ENCODE data around the gene AIFM2.
A peak's percentile ranks its signal among the peaks of the same experiment; 100 is the strongest.
"Not testable (repeated sequence)": the region's sequence is repeated elsewhere in the genome, so short reads cannot be mapped to it uniquely, and the experiment has no call there.

AIFM2 gene

DNA sequence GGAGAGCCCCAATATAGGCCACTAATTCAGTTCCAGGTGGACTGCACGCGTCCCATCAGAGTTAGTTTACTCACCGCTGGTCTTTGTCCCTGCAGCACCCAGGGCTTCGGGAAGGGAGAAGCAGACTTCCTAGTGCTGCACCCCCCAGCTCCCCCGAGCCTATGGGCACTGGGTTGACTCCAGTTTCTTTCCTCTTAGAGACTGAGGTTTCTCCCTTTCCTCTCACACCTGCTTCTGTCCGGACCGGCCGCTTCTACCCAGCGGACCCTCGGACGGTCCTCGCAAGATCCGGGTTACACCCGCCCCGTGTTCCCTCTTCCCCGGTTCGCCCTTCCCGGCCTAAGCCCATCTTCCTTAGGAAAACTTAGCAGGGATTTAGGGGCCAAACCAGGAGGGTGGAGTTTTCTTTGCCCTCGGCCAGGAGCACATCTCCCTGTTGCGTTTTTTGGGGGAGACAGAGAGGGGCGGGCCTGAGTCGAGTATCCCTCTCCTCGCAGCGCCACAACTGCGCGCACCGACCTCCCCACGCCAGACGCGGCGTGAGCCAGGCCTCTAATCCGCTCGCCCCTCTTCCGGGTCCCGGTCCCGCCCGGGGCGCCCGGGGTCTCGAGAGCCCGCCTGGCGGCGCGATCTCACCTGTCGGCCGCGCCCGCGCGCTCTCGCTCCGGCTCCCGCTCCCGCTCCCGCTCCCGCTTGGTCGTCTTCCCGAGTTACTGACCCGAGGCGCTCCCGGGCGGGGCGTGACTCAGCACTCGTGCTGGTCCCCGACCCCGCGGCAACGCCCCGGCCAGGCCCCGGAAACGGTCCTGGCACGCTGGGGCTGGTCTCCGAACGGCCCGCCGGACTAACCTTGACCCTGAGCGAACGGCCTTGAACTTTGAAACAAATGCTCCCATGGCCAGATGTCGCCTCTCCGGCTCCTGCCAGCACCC lies at the start of gene AIFM2:
AIFM2 (minus strand) TSS at position 728 of the 932 bp plus-strand sequence. CDS start 8,741 bp downstream, outside the sequence.
- H3K4me1 Mint-ChIP-seq (ENCODE audit: low read depth) = peaks cover 10% of the 10 kb centered on the region
- H3K27me3 Mint-ChIP-seq (ENCODE audit: low read depth) = no peaks in the 10 kb centered on the region
- H3K9me3 Mint-ChIP-seq = no peaks in the 10 kb centered on the region
- peak within 1 kb of the TSS; percentile 59 for H3K27ac Mint-ChIP-seq
- H3K4me3 Mint-ChIP-seq = peak within 1 kb of the TSS; percentile 78
- peaks cover 2% of the 10 kb centered on the region for H3K36me3 Mint-ChIP-seq (ENCODE audit: low read depth)

DNA sequence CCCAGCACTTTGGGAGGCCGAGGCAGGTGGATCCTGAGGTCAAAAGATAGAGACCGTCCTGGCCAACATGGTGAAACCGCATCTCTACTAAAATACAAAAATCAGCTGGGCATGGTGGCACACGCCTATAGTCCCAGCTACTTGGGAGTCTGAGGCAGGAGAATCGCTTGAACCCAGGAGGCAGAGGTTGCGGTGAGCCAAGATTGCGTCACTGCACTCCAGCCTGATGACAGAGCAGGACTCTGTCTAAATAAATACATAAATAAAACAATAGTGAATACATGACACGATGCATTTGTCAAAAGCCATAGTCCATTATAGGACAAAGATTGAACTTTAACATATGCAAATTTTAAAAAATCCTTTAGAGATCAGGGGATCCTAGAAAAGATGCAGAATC lies 46.6 kb upstream of the AIFM2 start:
- H3K4me1 Mint-ChIP-seq (ENCODE audit: low read depth); H3K9me3 Mint-ChIP-seq; H3K4me3 Mint-ChIP-seq; H3K27ac Mint-ChIP-seq; H3K36me3 Mint-ChIP-seq (ENCODE audit: low read depth): not testable (repeated sequence)
- peaks cover 29% of the 10 kb centered on the region for H3K27me3 Mint-ChIP-seq (ENCODE audit: low read depth)

DNA sequence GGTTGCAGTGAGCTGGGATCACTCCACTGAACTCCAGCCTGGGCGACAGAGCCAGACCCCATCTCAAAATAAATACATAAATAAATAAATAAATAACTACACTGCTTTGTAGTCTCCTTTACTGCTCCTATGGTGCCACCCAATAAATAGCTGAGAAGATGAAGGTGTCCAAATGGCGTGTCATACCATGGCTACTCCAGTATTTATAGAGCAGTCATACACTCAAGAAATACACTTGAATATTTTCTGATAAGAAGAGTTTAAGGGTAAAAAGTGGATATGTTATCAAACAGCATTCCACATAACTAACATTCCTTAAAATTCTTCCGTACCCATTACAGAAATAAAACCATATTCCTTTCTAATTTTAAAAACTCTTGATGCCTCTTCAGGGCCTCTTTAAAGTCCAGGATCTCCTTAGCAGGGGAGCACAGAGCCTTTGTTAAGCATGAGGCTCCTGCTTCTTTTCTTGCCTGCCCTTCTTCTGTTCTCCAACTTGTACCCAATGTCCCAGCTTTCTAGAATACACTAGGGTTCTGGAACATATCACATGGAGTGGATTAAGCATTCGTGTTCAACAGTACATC lies 45.6 kb upstream of the AIFM2 start:
- no peak overlapping the region for H3K4me3 Mint-ChIP-seq
- peaks cover 10% of the 10 kb centered on the region for H3K4me1 Mint-ChIP-seq (ENCODE audit: low read depth)
- no peak overlapping the region for H3K27ac Mint-ChIP-seq
- H3K36me3 Mint-ChIP-seq (ENCODE audit: low read depth) = no peaks in the 10 kb centered on the region
- peaks cover 6% of the 10 kb centered on the region for H3K9me3 Mint-ChIP-seq
- peaks cover 22% of the 10 kb centered on the region for H3K27me3 Mint-ChIP-seq (ENCODE audit: low read depth)

DNA sequence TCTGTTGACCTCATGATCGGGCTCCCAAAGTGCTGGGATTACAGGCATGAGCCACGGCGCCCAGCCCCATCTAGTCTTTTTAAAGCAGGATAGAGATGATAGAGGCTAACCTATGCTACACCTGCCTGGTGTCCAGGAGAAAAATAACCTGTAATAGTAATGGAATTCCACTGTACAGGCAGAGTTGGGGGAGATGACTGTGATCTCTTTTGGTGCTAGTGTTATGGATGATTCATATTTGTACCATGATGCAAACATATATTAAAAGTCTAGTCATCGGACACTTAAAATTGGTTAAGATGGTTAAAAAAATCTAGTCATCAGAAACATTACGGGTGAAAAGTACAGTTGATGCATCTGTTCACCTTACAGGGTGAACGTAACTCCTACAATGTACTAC lies 43.8 kb upstream of the AIFM2 start:
- Mint-ChIP-seq H3K4me1 (ENCODE audit: low read depth) (peaks cover 11% of the 10 kb centered on the region), H3K36me3 (ENCODE audit: low read depth) (no peaks in the 10 kb centered on the region), H3K27me3 (ENCODE audit: low read depth) (peaks cover 15% of the 10 kb centered on the region), H3K4me3 (no peak overlapping the region), H3K27ac (no peak overlapping the region), H3K9me3 (peaks cover 6% of the 10 kb centered on the region)

DNA sequence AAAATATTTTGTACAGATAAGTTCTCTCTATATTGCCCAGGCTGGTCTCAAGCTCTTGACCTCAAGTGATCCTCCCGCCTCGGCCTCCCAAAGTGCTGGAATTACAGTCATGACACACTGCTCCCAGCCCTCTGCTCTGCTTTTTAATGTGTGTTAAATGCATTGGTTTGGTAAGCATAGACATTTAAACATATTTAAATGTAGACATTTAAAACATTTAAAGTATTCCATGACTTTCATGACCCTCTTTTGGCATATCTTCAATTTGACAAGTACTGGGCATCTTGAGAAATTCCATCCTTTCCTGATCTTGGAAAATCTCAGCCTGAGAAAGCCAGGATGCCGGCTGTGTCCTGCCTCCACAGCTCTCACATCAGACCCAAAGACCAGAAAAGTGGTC lies 42.9 kb upstream of the AIFM2 start:
- peaks cover 15% of the 10 kb centered on the region for H3K4me1 Mint-ChIP-seq (ENCODE audit: low read depth)
- H3K27me3 Mint-ChIP-seq (ENCODE audit: low read depth) = peaks cover 9% of the 10 kb centered on the region
- H3K36me3 Mint-ChIP-seq (ENCODE audit: low read depth) = no peaks in the 10 kb centered on the region
- no peak overlapping the region for H3K4me3 Mint-ChIP-seq
- H3K27ac Mint-ChIP-seq = no peak overlapping the region
- H3K9me3 Mint-ChIP-seq = peaks cover 6% of the 10 kb centered on the region

GRCh38 chr10:70174058-70174741 lies 41.6 kb upstream of the AIFM2 start:
- H3K27ac Mint-ChIP-seq = peak overlapping the region; percentile 88
- H3K4me3 Mint-ChIP-seq = peak overlapping the region; percentile 18
- peaks cover 2% of the 10 kb centered on the region for H3K36me3 Mint-ChIP-seq (ENCODE audit: low read depth)
- peaks cover 19% of the 10 kb centered on the region for H3K4me1 Mint-ChIP-seq (ENCODE audit: low read depth)
- H3K27me3 Mint-ChIP-seq (ENCODE audit: low read depth) = no peaks in the 10 kb centered on the region
- H3K9me3 Mint-ChIP-seq = no peaks in the 10 kb centered on the region

GRCh38 chr10:70169649-70170364 lies 37.2 kb upstream of the AIFM2 start:
- Mint-ChIP-seq H3K9me3 (no peaks in the 10 kb centered on the region), H3K27me3 (ENCODE audit: low read depth) (no peaks in the 10 kb centered on the region), H3K4me1 (ENCODE audit: low read depth) (peaks cover 39% of the 10 kb centered on the region), H3K4me3 (peak overlapping the region; percentile 94), H3K27ac (peak overlapping the region; percentile 95), H3K36me3 (ENCODE audit: low read depth) (peaks cover 23% of the 10 kb centered on the region)

DNA sequence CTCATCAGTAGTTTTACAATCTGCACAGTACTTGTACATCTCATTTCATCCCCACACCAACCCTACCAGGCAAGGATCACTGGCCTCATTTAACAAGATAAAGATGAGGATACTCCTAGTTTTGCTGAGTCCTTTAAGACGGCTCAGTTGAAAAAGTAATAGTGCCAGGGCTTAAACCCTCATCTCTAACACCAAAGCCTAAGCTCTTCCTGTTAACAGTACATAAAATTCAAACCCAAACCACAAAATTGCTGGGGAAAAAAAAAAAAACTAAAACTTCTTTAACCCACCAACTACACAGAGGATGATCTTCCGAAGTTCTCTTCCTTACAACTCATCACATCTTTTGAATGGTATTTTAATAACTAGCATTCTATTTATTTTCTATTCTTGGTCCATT lies 36.4 kb upstream of the AIFM2 start:
- no peaks in the 10 kb centered on the region for H3K27me3 Mint-ChIP-seq (ENCODE audit: low read depth)
- H3K36me3 Mint-ChIP-seq (ENCODE audit: low read depth) = peaks cover 26% of the 10 kb centered on the region
- H3K27ac Mint-ChIP-seq = peak overlapping the region; percentile 95
- H3K9me3 Mint-ChIP-seq = no peaks in the 10 kb centered on the region
- peaks cover 35% of the 10 kb centered on the region for H3K4me1 Mint-ChIP-seq (ENCODE audit: low read depth)
- peak overlapping the region; percentile 94 for H3K4me3 Mint-ChIP-seq

DNA sequence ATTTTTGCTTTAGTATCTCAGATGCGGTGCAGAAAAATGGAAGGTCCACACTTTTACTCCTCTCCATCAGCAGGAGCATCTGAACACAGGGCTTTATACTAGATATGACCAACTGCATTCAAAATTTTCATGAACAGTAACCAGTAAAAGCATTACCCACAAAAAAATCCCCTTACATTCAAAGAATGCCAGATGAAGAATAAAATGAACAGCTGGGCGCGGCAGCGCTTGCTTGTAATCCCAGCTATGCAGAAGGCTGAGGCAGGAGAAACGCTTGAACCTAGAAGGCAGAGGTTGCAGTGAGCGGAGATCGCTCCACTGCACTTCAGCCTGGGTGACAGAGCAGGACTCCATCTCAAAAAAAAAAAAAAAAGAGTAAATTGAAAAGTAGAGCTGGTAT lies 34.6 kb upstream of the AIFM2 start:
- Mint-ChIP-seq H3K4me3 (no peak overlapping the region), H3K4me1 (ENCODE audit: low read depth) (peaks cover 46% of the 10 kb centered on the region), H3K9me3 (no peaks in the 10 kb centered on the region), H3K27me3 (ENCODE audit: low read depth) (no peaks in the 10 kb centered on the region), H3K27ac (no peak overlapping the region), H3K36me3 (ENCODE audit: low read depth) (peaks cover 36% of the 10 kb centered on the region)

DNA sequence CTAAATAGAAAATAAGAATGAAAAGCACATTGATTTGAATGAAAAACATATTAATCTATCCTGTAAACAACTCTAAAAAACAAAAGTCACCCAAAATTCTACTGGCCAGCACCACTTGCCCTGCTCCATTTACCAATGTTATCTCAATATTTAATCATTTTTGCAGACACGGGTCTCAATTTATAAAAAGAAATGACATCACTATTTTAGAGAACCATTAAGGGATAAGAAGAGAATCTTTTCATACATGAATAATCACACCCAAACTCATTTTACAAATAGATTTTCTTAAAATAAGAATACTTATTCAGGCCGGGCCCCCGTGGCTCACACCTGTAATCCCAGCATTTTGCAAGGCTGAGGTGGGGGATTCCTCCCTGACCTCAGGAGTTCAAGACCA lies 33.8 kb upstream of the AIFM2 start:
- H3K36me3 Mint-ChIP-seq (ENCODE audit: low read depth) = peaks cover 42% of the 10 kb centered on the region
- no peaks in the 10 kb centered on the region for H3K9me3 Mint-ChIP-seq
- peaks cover 54% of the 10 kb centered on the region for H3K4me1 Mint-ChIP-seq (ENCODE audit: low read depth)
- no peaks in the 10 kb centered on the region for H3K27me3 Mint-ChIP-seq (ENCODE audit: low read depth)
- no peak overlapping the region for H3K4me3 Mint-ChIP-seq
- H3K27ac Mint-ChIP-seq = no peak overlapping the region

- H3K9me3 Mint-ChIP-seq = no peaks in the 10 kb centered on the region
- H3K4me3 Mint-ChIP-seq = peak overlapping the region; percentile 19
- no peak overlapping the region for H3K27ac Mint-ChIP-seq
- H3K27me3 Mint-ChIP-seq (ENCODE audit: low read depth) = no peaks in the 10 kb centered on the region
- H3K4me1 Mint-ChIP-seq (ENCODE audit: low read depth) = peaks cover 50% of the 10 kb centered on the region
- H3K36me3 Mint-ChIP-seq (ENCODE audit: low read depth) = peaks cover 49% of the 10 kb centered on the region
Observed at GRCh38 chr10:70164163-70164562, 31.5 kb upstream of the AIFM2 start.

- peak overlapping the region; percentile 44 for H3K4me3 Mint-ChIP-seq
- no peak overlapping the region for H3K27ac Mint-ChIP-seq
- H3K9me3 Mint-ChIP-seq = no peaks in the 10 kb centered on the region
- H3K36me3 Mint-ChIP-seq (ENCODE audit: low read depth) = peaks cover 48% of the 10 kb centered on the region
- H3K4me1 Mint-ChIP-seq (ENCODE audit: low read depth) = peaks cover 43% of the 10 kb centered on the region
- no peaks in the 10 kb centered on the region for H3K27me3 Mint-ChIP-seq (ENCODE audit: low read depth)
Observed at GRCh38 chr10:70163448-70163847, 30.8 kb upstream of the AIFM2 start.

- Mint-ChIP-seq H3K27ac (peak overlapping the region; percentile 60), H3K36me3 (ENCODE audit: low read depth) (peaks cover 46% of the 10 kb centered on the region), H3K9me3 (no peaks in the 10 kb centered on the region), H3K4me1 (ENCODE audit: low read depth) (peaks cover 41% of the 10 kb centered on the region), H3K4me3 (peak overlapping the region; percentile 47), H3K27me3 (ENCODE audit: low read depth) (no peaks in the 10 kb centered on the region)
Observed at GRCh38 chr10:70162892-70163201, 30.2 kb upstream of the AIFM2 start.

GRCh38 chr10:70162151-70162891 lies 29.7 kb upstream of the AIFM2 start:
- Mint-ChIP-seq H3K36me3 (ENCODE audit: low read depth) (peaks cover 47% of the 10 kb centered on the region), H3K4me1 (ENCODE audit: low read depth) (peaks cover 39% of the 10 kb centered on the region), H3K4me3 (peak overlapping the region; percentile 47), H3K9me3 (no peaks in the 10 kb centered on the region), H3K27me3 (ENCODE audit: low read depth) (no peaks in the 10 kb centered on the region), H3K27ac (peak overlapping the region; percentile 68)

All from T-helper 1 cell treated with Interleukin-12 subunit alpha and Interleukin-12 subunit beta and Interleukin-4 antibody, amounts not matched to agents 30 μg/mL and 1 μg/mL, for 36 hours (primary cell).